ENCODE data around the gene VN1R5. TPM values are rescaled to one million over a fixed set of nuclear protein-coding genes. Genes with fewer than 3 reads are reported as not detected.
A peak's percentile ranks its signal among the peaks of the same experiment; 100 is the strongest.

VN1R5 gene
- total and polyA plus RNA-seq, 2 of the 13 experiments (the other 11 are each of a cell fraction or from before 2014, with no cell fraction given) = not detected

GRCh38 chr1:247266053-247266452 is 10.2 kb downstream of the VN1R5 start:
- Histone ChIP-seq H3K36me3 (replicated peaks in 1 of 2; ENCODE audit: control insufficient read depth in 1 of 2, insufficient read depth in 2 of 2, low read length in 2 of 2) (no peaks in the 10 kb centered on the region), H3K79me2 (ENCODE audit: insufficient read depth, low read length) (no peaks in the 10 kb centered on the region), H3K4me1 (ENCODE audit: insufficient read depth, low read length) (peaks cover 14% of the 10 kb centered on the region), H3K4me2 (ENCODE audit: low read depth, low read length) (no peak overlapping the region), H3K4me3 (replicated peaks in 1 of 3; ENCODE audit: insufficient read depth in 1 of 3, low read depth in 2 of 3, low read length in 3 of 3) (no peak overlapping the region), H3K9me3 (ENCODE audit: low read length) (peaks cover 7% of the 10 kb centered on the region), H3K9ac (ENCODE audit: insufficient read depth, low read depth, low read length) (no peak overlapping the region), H2AFZ (ENCODE audit: low read length) (no peak overlapping the region), H3K27me3 (ENCODE audit: control insufficient read depth in 1 of 2, insufficient read depth in 2 of 2, low read length in 2 of 2) (no peaks in the 10 kb centered on the region), H3K27ac (ENCODE audit: extremely low read length, insufficient read depth, low read length) (no peak overlapping the region), H4K20me1 (ENCODE audit: insufficient read depth, low read length) (no peaks in the 10 kb centered on the region)
- in situ Hi-C loops (cut with HindIII; ENCODE audit: extremely low pct_ligation_motif_present, low pct_unique_long_range_greater_than_20kb) = no loop called here
- no TSS peak for BruUV-seq (replicated peaks)
- POLR2A ChIA-PET = no interaction called here
- ATAC-seq (no peak), DNase-seq (ENCODE audit: low spot score) (no peak), FAIRE-seq (no peak)
- WGBS (ENCODE audit: low lambda C conversion rate) = 32% methylated on average over 5 of the region's 5 CpGs
- intact Hi-C loops (cut with micrococcal nuclease; ENCODE audit: unreplicated experiment) = no loop called here
- TF ChIP-seq RBM22 (optimal IDR thresholded peaks at IDR 0.05; ENCODE audit: low read length) = no peak
- no peak for TF ChIP-seq SOX6 (IDR thresholded peaks at IDR 0.05)
- TF ChIP-seq SOX6 (CRISPR knock-in tag; IDR thresholded peaks at IDR 0.05) = no peak
- TF ChIP-seq ZMYM2 (CRISPR knock-in tag; IDR thresholded peaks at IDR 0.05) = no peak
- TF ChIP-seq XBP1 (CRISPR knock-in tag; IDR thresholded peaks at IDR 0.05) = no peak
- TF ChIP-seq, protein P1, sequence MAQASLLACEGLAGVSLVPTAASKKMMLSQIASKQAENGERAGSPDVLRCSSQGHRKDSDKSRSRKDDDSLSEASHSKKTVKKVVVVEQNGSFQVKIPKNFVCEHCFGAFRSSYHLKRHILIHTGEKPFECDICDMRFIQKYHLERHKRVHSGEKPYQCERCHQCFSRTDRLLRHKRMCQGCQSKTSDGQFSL (CRISPR knock-in tag; IDR thresholded peaks at IDR 0.05) = no peak
- TF ChIP-seq GATA4 (IDR thresholded peaks at IDR 0.05; ENCODE audit: borderline replicate concordance, low read depth) = no peak
- CTCF ChIA-PET (ENCODE audit: low intra/inter-chr PET ratio, low total read pairs) = no interaction called here

DNA sequence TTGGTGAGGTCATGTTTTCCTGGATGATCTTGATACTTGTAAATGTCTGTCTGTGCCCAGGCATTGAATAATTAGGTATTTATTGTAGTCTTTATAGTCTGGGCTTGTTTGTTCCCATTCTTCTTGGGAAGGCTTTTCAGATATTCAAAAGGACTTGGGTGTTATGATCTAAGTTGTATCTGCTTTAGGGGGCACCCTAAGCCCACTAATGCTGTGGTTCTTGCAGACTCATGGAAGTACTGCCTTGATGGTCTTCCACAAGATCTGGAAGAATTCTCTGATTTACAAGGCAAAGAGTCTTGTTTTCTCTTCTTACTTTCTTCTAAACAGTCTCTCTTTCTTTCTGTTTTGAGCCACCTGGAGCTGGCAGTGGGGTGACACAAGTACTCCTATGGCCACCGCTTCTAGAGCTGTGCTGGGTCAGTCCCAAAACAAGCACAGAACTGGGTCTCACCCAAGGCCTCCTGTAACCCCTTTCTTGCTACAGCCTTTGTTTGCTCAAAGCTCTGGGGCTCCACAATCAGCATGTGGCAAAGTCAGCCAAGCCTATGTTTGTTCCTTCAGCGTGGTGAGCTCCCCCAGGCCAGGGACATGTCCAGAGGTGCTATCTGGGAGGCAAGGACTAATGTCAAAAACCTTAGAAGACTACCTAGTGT is 12.6 kb downstream of the VN1R5 start:
- TF ChIP-seq, protein P2, sequence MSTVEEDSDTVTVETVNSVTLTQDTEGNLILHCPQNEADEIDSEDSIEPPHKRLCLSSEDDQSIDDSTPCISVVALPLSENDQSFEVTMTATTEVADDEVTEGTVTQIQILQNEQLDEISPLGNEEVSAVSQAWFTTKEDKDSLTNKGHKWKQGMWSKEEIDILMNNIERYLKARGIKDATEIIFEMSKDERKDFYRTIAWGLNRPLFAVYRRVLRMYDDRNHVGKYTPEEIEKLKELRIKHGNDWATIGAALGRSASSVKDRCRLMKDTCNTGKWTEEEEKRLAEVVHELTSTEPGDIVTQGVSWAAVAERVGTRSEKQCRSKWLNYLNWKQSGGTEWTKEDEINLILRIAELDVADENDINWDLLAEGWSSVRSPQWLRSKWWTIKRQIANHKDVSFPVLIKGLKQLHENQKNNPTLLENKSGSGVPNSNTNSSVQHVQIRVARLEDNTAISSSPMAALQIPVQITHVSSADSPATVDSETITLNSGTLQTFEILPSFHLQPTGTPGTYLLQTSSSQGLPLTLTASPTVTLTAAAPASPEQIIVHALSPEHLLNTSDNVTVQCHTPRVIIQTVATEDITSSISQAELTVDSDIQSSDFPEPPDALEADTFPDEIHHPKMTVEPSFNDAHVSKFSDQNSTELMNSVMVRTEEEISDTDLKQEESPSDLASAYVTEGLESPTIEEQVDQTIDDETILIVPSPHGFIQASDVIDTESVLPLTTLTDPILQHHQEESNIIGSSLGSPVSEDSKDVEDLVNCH (CRISPR knock-in tag; IDR thresholded peaks at IDR 0.05) = no peak
- TF ChIP-seq PHF21A (CRISPR knock-in tag; IDR thresholded peaks at IDR 0.05) (no peak), STAG1 (CRISPR knock-in tag; IDR thresholded peaks at IDR 0.05) (peak; percentile 31; the same call in 1 of the 2 replicates), ZNF841 (CRISPR knock-in tag; IDR thresholded peaks at IDR 0.05; ENCODE audit: borderline replicate concordance) (no peak)
- TF ChIP-seq, protein P3, sequence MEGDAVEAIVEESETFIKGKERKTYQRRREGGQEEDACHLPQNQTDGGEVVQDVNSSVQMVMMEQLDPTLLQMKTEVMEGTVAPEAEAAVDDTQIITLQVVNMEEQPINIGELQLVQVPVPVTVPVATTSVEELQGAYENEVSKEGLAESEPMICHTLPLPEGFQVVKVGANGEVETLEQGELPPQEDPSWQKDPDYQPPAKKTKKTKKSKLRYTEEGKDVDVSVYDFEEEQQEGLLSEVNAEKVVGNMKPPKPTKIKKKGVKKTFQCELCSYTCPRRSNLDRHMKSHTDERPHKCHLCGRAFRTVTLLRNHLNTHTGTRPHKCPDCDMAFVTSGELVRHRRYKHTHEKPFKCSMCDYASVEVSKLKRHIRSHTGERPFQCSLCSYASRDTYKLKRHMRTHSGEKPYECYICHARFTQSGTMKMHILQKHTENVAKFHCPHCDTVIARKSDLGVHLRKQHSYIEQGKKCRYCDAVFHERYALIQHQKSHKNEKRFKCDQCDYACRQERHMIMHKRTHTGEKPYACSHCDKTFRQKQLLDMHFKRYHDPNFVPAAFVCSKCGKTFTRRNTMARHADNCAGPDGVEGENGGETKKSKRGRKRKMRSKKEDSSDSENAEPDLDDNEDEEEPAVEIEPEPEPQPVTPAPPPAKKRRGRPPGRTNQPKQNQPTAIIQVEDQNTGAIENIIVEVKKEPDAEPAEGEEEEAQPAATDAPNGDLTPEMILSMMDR (CRISPR knock-in tag; IDR thresholded peaks at IDR 0.05) = peak; percentile 38
- Histone ChIP-seq H3K4me2 (ENCODE audit: low read depth, low read length) (no peak overlapping the region), H3K4me1 (ENCODE audit: insufficient read depth, low read length) (peaks cover 14% of the 10 kb centered on the region), H3K9ac (ENCODE audit: insufficient read depth, low read depth, low read length) (no peak overlapping the region), H3K79me2 (ENCODE audit: insufficient read depth, low read length) (no peaks in the 10 kb centered on the region), H3K4me3 (replicated peaks in 1 of 3; ENCODE audit: insufficient read depth in 1 of 3, low read depth in 2 of 3, low read length in 3 of 3) (no peak overlapping the region), H3K27ac (ENCODE audit: extremely low read length, insufficient read depth, low read length) (no peak overlapping the region), H2AFZ (ENCODE audit: low read length) (no peak overlapping the region), H3K9me3 (ENCODE audit: low read length) (peaks cover 7% of the 10 kb centered on the region), H3K27me3 (ENCODE audit: control insufficient read depth in 1 of 2, insufficient read depth in 2 of 2, low read length in 2 of 2) (no peaks in the 10 kb centered on the region), H4K20me1 (ENCODE audit: insufficient read depth, low read length) (no peaks in the 10 kb centered on the region), H3K36me3 (replicated peaks in 1 of 2; ENCODE audit: control insufficient read depth in 1 of 2, insufficient read depth in 2 of 2, low read length in 2 of 2) (no peaks in the 10 kb centered on the region)
- peak; percentile 27; the same call in 2 of the 3 replicates for ATAC-seq
- no TSS peak for BruUV-seq (replicated peaks)
- WGBS (ENCODE audit: low lambda C conversion rate) = 13% methylated on average over 2 of the region's 2 CpGs
- FAIRE-seq = no peak
- no peak for DNase-seq (ENCODE audit: low spot score)
- ChIA-PET CTCF (ENCODE audit: low intra/inter-chr PET ratio, low total read pairs) (interaction anchor here (1.1 kb wide), 1 partner anchor 106 kb away, joined by 3 read pairs; no protein-coding TSS in a partner anchor), POLR2A (no interaction called here)
- in situ Hi-C loops (cut with HindIII; ENCODE audit: extremely low pct_ligation_motif_present, low pct_unique_long_range_greater_than_20kb) = no loop called here
- intact Hi-C loops (cut with micrococcal nuclease; ENCODE audit: unreplicated experiment) = no loop called here
